ENCODE results near the gene ENTPD8.

ENTPD8 gene

DNA sequence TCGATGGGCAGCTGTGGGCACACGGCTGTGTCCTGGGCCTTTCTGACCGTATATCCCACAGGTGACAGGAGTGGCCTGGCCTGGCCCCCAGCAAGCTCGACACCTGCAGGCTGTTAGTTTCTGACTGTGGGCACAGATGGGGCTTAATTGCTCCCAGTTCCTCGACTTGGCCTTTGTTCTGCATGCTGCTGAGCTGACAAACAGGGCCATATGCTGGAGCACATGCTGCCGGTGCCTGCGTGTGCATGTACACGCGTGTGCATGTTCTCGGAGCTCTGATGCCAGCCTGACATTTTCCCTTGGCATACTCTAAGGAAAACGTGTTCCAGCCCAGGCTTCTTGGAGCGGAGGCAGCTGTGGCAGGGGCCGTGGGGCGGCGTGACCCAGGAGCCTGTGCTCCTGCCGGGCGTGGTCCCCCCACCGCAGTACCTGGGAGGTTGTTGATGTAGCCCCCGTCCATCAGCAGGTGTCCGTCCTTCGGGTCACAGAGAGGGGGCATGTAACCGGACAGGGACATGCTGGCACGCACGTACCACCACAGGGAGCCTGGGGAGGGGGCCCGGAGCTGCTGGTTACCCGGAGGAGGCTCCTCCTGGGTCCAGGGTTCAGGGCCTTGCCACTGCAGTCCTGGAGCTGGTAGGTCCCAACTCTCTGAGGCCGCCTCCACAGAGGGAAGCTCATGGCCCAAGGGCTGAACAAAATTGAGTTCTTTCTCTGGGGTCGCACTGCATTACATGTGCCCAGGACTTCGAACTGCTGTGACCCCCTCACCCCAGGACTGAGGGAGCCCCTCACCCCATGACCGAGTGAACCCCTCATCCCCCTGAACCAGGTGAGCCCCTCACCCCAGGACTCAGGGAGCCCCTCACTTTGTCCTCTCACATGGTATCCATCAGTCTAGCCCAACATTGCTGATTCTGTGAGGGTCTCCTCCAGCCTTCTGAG lies 22.1 kb upstream of the ENTPD8 start:
- TF ChIP-seq EZH2phosphoT487 (IDR thresholded peaks at IDR 0.05; ENCODE audit: low read depth), result no peak
- TF ChIP-seq, protein P1, sequence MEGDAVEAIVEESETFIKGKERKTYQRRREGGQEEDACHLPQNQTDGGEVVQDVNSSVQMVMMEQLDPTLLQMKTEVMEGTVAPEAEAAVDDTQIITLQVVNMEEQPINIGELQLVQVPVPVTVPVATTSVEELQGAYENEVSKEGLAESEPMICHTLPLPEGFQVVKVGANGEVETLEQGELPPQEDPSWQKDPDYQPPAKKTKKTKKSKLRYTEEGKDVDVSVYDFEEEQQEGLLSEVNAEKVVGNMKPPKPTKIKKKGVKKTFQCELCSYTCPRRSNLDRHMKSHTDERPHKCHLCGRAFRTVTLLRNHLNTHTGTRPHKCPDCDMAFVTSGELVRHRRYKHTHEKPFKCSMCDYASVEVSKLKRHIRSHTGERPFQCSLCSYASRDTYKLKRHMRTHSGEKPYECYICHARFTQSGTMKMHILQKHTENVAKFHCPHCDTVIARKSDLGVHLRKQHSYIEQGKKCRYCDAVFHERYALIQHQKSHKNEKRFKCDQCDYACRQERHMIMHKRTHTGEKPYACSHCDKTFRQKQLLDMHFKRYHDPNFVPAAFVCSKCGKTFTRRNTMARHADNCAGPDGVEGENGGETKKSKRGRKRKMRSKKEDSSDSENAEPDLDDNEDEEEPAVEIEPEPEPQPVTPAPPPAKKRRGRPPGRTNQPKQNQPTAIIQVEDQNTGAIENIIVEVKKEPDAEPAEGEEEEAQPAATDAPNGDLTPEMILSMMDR (IDR thresholded peaks at IDR 0.05; ENCODE audit: low read depth, low read length), result no peak
- Histone ChIP-seq H3K9me3 (ENCODE audit: insufficient read depth, low read length) (no peaks in the 10 kb centered on the region), H3K36me3 (replicated peaks; ENCODE audit: low read depth, low read length) (no peaks in the 10 kb centered on the region), H4K20me1 (ENCODE audit: insufficient read depth, low read length) (no peaks in the 10 kb centered on the region), H3K79me2 (ENCODE audit: low read length) (peaks cover 8% of the 10 kb centered on the region), H3K27ac (ENCODE audit: low read length) (no peak overlapping the region), H3K4me3 (ENCODE audit: low read length) (peak overlapping the region; percentile 80; the same call in 1 of the 2 replicates), H3K9ac (ENCODE audit: low read length) (no peak overlapping the region), H3K27me3 (ENCODE audit: low read depth, low read length) (no peaks in the 10 kb centered on the region), H2AFZ (ENCODE audit: low read depth, low read length) (no peak overlapping the region), H3K4me2 (ENCODE audit: low read length) (peak overlapping the region; percentile 72), H3K4me1 (ENCODE audit: low read length) (peaks cover 22% of the 10 kb centered on the region)

DNA sequence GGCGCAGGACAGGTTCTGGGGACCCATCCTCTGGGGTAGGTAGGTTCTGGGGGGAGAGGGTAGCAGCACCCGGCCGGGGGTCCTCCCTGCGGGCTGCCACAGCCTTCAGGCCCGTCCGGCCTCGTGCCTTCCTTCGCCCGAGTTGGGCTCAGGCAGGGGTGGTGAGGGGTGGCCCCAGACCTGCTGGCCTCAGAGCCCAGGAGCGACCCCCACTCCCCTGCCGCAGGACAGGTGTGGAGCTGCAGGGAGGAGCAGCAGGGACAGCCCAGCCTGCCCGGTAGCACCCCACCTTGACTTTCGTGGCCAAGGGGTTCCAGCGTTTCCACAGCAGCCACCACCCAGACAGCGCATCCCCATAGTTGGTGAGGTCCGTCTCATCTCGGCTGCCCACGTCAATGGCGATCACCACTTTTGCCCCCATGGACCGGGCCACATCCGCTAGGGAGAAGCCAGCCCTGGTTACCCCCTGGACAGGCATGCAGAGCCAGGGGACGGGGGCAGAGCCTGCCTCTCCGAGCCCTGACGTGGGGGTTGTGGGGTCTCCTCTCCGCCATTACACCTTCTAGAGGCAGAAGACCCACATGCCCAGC lies 21.3 kb upstream of the ENTPD8 start:
- Histone ChIP-seq H3K27ac (ENCODE audit: low read length) (peak overlapping the region; percentile 36), H3K36me3 (replicated peaks; ENCODE audit: low read depth, low read length) (no peaks in the 10 kb centered on the region), H4K20me1 (ENCODE audit: insufficient read depth, low read length) (no peaks in the 10 kb centered on the region), H3K27me3 (ENCODE audit: low read depth, low read length) (no peaks in the 10 kb centered on the region), H3K4me3 (ENCODE audit: low read length) (peak overlapping the region; percentile 80), H3K9ac (ENCODE audit: low read length) (peak overlapping the region; percentile 61), H2AFZ (ENCODE audit: low read depth, low read length) (no peak overlapping the region; the same call in 1 of the 2 replicates), H3K4me2 (ENCODE audit: low read length) (peak overlapping the region; percentile 72), H3K9me3 (ENCODE audit: insufficient read depth, low read length) (no peaks in the 10 kb centered on the region), H3K4me1 (ENCODE audit: low read length) (peaks cover 27% of the 10 kb centered on the region), H3K79me2 (ENCODE audit: low read length) (peaks cover 14% of the 10 kb centered on the region)
- TF ChIP-seq, protein P1 (IDR thresholded peaks at IDR 0.05; ENCODE audit: low read depth, low read length), result no peak
- TF ChIP-seq EZH2phosphoT487 (IDR thresholded peaks at IDR 0.05; ENCODE audit: low read depth), result no peak

DNA sequence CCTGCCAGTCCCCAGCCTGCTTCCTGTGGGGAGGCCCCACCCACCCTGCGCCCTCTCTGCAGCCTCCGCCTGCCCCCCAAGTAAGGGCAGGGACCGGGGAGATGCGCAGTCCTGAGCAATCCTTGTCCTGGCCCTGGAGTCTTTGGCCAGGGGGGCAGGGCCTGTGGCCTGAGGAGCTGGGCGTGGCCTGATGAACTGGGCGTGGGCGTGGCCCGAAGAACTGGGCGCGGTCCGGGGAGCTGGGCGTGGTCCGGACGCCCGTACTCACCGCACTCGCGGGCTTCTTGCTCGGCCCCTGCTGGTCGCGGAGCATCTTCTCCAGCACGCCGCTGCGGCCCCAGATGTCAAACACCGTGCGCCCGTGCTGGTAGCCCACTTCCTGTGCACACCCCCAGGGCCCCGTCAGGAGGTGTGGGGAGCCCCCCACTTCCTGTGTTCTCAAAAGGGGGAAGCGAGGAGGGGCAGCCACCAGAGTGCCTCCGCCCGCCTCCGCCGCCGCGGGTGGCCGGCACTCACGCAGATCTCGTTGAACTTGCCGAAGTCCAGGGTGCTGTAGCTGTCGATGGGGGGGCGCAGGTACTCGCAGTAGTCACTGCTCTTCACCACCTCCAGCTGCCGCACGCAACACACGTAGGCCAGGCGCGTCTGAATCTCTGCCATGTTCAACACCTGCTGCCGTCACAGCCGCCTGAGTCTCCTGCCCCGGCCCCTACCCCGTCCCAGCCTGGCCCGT lies 20.7 kb upstream of the ENTPD8 start:
- no peak for TF ChIP-seq EZH2phosphoT487 (IDR thresholded peaks at IDR 0.05; ENCODE audit: low read depth)
- TF ChIP-seq, protein P1 (IDR thresholded peaks at IDR 0.05; ENCODE audit: low read depth, low read length), result no peak
- peaks cover 27% of the 10 kb centered on the region for H3K4me1 ChIP-seq (ENCODE audit: low read length)
- peak overlapping the region; percentile 36 for H3K27ac ChIP-seq (ENCODE audit: low read length)
- no peaks in the 10 kb centered on the region for H4K20me1 ChIP-seq (ENCODE audit: insufficient read depth, low read length)
- H3K36me3 ChIP-seq (replicated peaks; ENCODE audit: low read depth, low read length), result peaks cover 5% of the 10 kb centered on the region
- H3K9me3 ChIP-seq (ENCODE audit: insufficient read depth, low read length), result no peaks in the 10 kb centered on the region
- peak overlapping the region; percentile 80 for H3K4me3 ChIP-seq (ENCODE audit: low read length)
- peak overlapping the region; percentile 61 for H3K9ac ChIP-seq (ENCODE audit: low read length)
- H3K4me2 ChIP-seq (ENCODE audit: low read length), result peak overlapping the region; percentile 72
- H2AFZ ChIP-seq (ENCODE audit: low read depth, low read length), result peak overlapping the region; percentile 77; the same call in 1 of the 2 replicates
- no peaks in the 10 kb centered on the region for H3K27me3 ChIP-seq (ENCODE audit: low read depth, low read length)
- H3K79me2 ChIP-seq (ENCODE audit: low read length), result peaks cover 14% of the 10 kb centered on the region
